SK-N-MC (cell line): Measurements from ENCODE around the gene PCDHA13.

Experiments used
- EZH2 ChIP-seq: fragments of 200-600 bp; sonication (generic); IDR thresholded peaks from one replicate; pipeline ENCODE4 v1.6.1; 2017; ENCODE audit warnings: antibody characterized with exemption
- FOXP2 ChIP-seq: optimal IDR thresholded peaks from 2 replicates; pipeline ENCODE3; 2011; ENCODE audit warnings: mild to moderate bottlenecking, moderate library complexity; ENCODE audit not compliant: insufficient read depth; ENCODE audit errors: extremely low read length, control extremely low read depth
- POLR2AphosphoS5 ChIP-seq: IDR thresholded peaks from 2 replicates; pipeline ENCODE4 v1.6.1; 2012; ENCODE audit warnings: mild to moderate bottlenecking, low read depth, low read length, borderline replicate concordance

DNA sequence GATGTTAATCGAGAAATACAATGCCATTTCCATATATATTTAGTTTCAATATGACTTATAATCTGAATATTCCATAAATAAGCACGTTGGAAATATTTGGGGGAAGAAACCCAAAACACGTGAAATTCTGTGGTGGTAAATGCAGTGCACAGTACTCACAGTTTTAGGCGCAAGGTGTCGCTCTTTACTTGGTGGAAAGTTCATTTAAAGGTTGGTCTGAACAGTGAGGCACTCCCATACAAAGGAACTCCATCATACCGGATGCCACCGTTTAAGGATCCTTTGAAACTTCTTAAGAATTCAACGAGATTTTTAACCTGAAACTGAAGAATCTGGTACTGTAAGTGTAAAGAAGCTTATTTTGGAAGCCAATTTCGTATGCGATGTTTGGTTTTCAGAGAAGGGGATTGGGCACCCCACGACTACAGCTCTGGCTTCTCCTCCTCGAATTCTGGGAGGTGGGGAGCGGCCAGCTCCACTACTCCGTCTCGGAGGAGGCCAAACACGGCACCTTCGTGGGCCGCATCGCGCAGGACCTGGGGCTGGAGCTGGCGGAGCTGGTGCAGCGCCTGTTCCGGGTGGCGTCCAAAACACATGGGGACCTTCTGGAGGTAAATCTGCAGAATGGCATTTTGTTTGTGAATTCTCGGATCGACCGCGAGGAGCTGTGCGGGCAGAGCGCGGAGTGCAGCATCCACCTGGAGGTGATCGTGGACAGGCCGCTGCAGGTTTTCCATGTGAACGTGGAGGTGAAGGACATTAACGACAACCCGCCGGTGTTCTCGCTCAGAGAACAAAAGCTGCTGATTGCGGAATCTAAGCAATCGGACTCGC lies 13.0 kb upstream of the PCDHA13 start, which contains the start of gene PCDHA11:
- TF ChIP-seq EZH2, result no peak
- TF ChIP-seq POLR2AphosphoS5, result no peak
- TF ChIP-seq FOXP2, result no peak
